Suprapubic skin (tissue), 4 donors: ENCODE results near the gene MYH10. TPM values are rescaled to one million over a fixed set of nuclear protein-coding genes. Genes with fewer than 3 reads are reported as not detected.
A peak's percentile ranks its signal among the peaks of the same experiment; 100 is the strongest.

Experiments used
- DNase-seq, 2 donors: peaks; one replicate each; pipeline ENCODE4 v3.0.0-alpha.2; 2019; ENCODE audit warnings: low spot score in 2 of 2
- H3K27ac ChIP-seq: fragments of 200-600 bp; sonication (generic); one replicate; pipeline ENCODE4 v1.5.1; 2019
- H3K27me3 ChIP-seq: fragments of 200-600 bp; sonication (generic); one replicate; pipeline ENCODE4 v1.5.1; 2019
- H3K36me3 ChIP-seq: fragments of 200-600 bp; sonication (generic); one replicate; pipeline ENCODE4 v1.5.1; 2019
- H3K4me1 ChIP-seq: fragments of 200-600 bp; sonication (generic); one replicate; pipeline ENCODE4 v1.5.1; 2019
- H3K4me3 ChIP-seq: fragments of 200-600 bp; sonication (generic); one replicate; pipeline ENCODE4 v1.5.1; 2019; ENCODE audit warnings: mild to moderate bottlenecking
- H3K9me3 ChIP-seq: fragments of 200-600 bp; sonication (generic); one replicate; pipeline ENCODE4 v1.5.1; 2019
- CTCF ChIP-seq, 2 donors: fragments of 200-600 bp in 1 of 2; fragments of 450-650 bp in 1 of 2; sonication (generic) in 1 of 2; IDR thresholded peaks; one replicate each; pipeline ENCODE4 v1.5.1; 2016 to 2019; ENCODE audit warnings: antibody characterized with exemption in 2 of 2, mild to moderate bottlenecking in 1 of 2, moderate library complexity in 1 of 2
- EP300 ChIP-seq: sonication (generic); formaldehyde crosslinking; IDR thresholded peaks from one replicate; pipeline ENCODE4 v1.6.1; 2017; ENCODE audit warnings: antibody characterized with exemption
- POLR2A ChIP-seq, 2 donors: fragments of 450-650 bp; IDR thresholded peaks; one replicate each; pipeline ENCODE4 v1.6.1; 2017; ENCODE audit warnings: antibody characterized with exemption in 2 of 2, mild to moderate bottlenecking in 2 of 2, moderate library complexity in 2 of 2
- POLR2AphosphoS5 ChIP-seq, 3 donors: sonication (generic); formaldehyde crosslinking; IDR thresholded peaks; one replicate each; pipeline ENCODE4 v1.6.1; 2017; ENCODE audit warnings: antibody characterized with exemption in 3 of 3
- WGBS: methylation state at CpG from one replicate; pipeline ENCODE4 v1.1.5; 2018; 5-methylcytosine and 5-hydroxymethylcytosine counted together
- total RNA-seq, 4 donors: library from RNA; depleted of rRNA; stranded (reverse); fragments of >200 nt; gene quantifications; one replicate each; pipeline ENCODE4 v1.1.0, GENCODE V29; 2016

MYH10 gene
- total RNA-seq, 4 donors from 2014 or later = 9.5 to 18.3 (median 13.2) TPM

GRCh38 chr17:8487130-8487645, 143.3 kb downstream of the MYH10 start:
- H3K36me3 ChIP-seq = peaks cover 65% of the 10 kb centered on the region
- WGBS = 90% methylated on average over 17 of the region's 19 CpGs
- H3K4me3 ChIP-seq = no peak overlapping the region
- no peak for DNase-seq
- H3K9me3 ChIP-seq = no peaks in the 10 kb centered on the region
- TF ChIP-seq CTCF (IDR thresholded peaks at IDR 0.05) (no peak), POLR2AphosphoS5 (IDR thresholded peaks at IDR 0.05) (no peak), POLR2A (IDR thresholded peaks at IDR 0.05) (no peak), EP300 (no peak)
- no peaks in the 10 kb centered on the region for H3K27me3 ChIP-seq
- H3K4me1 ChIP-seq = no peaks in the 10 kb centered on the region
- no peak overlapping the region for H3K27ac ChIP-seq

DNA sequence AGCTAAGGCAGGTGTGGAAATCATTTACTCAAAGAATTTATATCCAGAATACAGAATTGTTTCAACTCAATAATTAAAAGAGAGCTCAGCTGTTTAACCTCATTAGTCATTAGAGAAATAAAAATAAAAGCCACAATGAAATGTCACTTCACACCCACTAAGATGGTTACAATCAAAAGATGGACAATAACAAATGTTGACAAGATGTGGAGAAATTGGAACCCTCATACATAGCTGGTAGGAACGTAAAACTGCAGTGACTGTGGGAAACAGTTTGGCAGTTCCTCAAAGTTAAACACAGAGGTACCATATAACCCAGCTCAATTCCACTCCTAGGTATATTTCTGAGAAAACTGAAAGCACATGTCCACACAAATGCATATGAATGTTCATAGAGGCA, 145.0 kb downstream of the MYH10 start:
- no peaks in the 10 kb centered on the region for H3K27me3 ChIP-seq
- TF ChIP-seq POLR2AphosphoS5 (IDR thresholded peaks at IDR 0.05) (no peak), POLR2A (IDR thresholded peaks at IDR 0.05) (no peak), EP300 (no peak), CTCF (IDR thresholded peaks at IDR 0.05) (no peak)
- no peak for DNase-seq
- no peak overlapping the region for H3K27ac ChIP-seq
- H3K9me3 ChIP-seq = no peaks in the 10 kb centered on the region
- H3K4me1 ChIP-seq = peaks cover 2% of the 10 kb centered on the region
- no peak overlapping the region for H3K4me3 ChIP-seq
- WGBS = 90% methylated on average over 1 of the region's 1 CpG
- H3K36me3 ChIP-seq = peaks cover 56% of the 10 kb centered on the region

- H3K27me3 ChIP-seq = no peaks in the 10 kb centered on the region
- no peak overlapping the region for H3K27ac ChIP-seq
- H3K4me3 ChIP-seq = no peak overlapping the region
- WGBS = 94% methylated on average over 1 of the region's 1 CpG
- peaks cover 11% of the 10 kb centered on the region for H3K4me1 ChIP-seq
- no peak for DNase-seq
- peaks cover 48% of the 10 kb centered on the region for H3K36me3 ChIP-seq
- TF ChIP-seq EP300 (no peak), CTCF (IDR thresholded peaks at IDR 0.05) (no peak), POLR2AphosphoS5 (IDR thresholded peaks at IDR 0.05) (no peak), POLR2A (IDR thresholded peaks at IDR 0.05) (no peak)
- H3K9me3 ChIP-seq = no peaks in the 10 kb centered on the region
These were observed 146.1 kb downstream of the MYH10 start for GRCh38 chr17:8484465-8484864.

GRCh38 chr17:8482546-8482945, 148.0 kb downstream of the MYH10 start:
- WGBS = 92% methylated on average over 5 of the region's 5 CpGs
- H3K4me3 ChIP-seq = no peak overlapping the region
- TF ChIP-seq EP300 = no peak
- peaks cover 17% of the 10 kb centered on the region for H3K4me1 ChIP-seq
- H3K36me3 ChIP-seq = peaks cover 44% of the 10 kb centered on the region
- no peaks in the 10 kb centered on the region for H3K27me3 ChIP-seq
- no peaks in the 10 kb centered on the region for H3K9me3 ChIP-seq
- peak in 1 of 2 donors; percentile 18 for DNase-seq
- no peak overlapping the region for H3K27ac ChIP-seq

GRCh38 chr17:8481703-8482102, 148.8 kb downstream of the MYH10 start:
- Histone ChIP-seq H3K27ac (no peak overlapping the region), H3K4me1 (peaks cover 17% of the 10 kb centered on the region), H3K9me3 (no peaks in the 10 kb centered on the region), H3K4me3 (no peak overlapping the region), H3K27me3 (no peaks in the 10 kb centered on the region), H3K36me3 (peaks cover 44% of the 10 kb centered on the region)
- TF ChIP-seq POLR2AphosphoS5 (IDR thresholded peaks at IDR 0.05) (no peak), POLR2A (IDR thresholded peaks at IDR 0.05) (no peak), EP300 (no peak), CTCF (IDR thresholded peaks at IDR 0.05) (no peak)
- WGBS = 96% methylated on average over 4 of the region's 5 CpGs
- peak in 1 of 2 donors; percentile 50 for DNase-seq

DNA sequence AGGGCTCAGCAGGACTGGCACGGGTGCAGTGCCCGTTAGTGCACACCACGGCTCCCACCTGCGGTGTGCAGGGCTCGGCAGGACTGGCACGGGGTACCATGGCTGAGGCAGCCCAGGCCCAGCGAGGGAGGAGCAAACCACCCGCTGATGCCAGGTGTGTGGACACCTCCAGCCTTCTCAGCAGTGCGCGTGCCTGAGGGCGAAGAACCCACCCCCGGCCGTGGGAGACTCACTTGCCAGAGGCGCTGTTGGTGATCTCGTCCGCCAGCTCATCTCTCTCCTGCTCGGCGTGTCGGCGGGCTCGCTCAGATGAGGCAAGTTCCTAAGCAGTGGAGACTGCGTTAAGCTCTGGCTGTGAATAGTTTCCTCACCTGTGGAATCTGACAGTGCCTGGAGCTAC, 149.4 kb downstream of the MYH10 start:
- H3K27me3 ChIP-seq = no peaks in the 10 kb centered on the region
- no peak for TF ChIP-seq CTCF (IDR thresholded peaks at IDR 0.05)
- TF ChIP-seq POLR2A (IDR thresholded peaks at IDR 0.05) = no peak
- TF ChIP-seq POLR2AphosphoS5 (IDR thresholded peaks at IDR 0.05) = no peak
- TF ChIP-seq EP300 = no peak
- peaks cover 17% of the 10 kb centered on the region for H3K4me1 ChIP-seq
- H3K9me3 ChIP-seq = no peaks in the 10 kb centered on the region
- H3K36me3 ChIP-seq = peaks cover 49% of the 10 kb centered on the region
- no peak for DNase-seq
- no peak overlapping the region for H3K4me3 ChIP-seq
- H3K27ac ChIP-seq = no peak overlapping the region
- WGBS = 76% methylated on average over 15 of the region's 22 CpGs
